ENCODE measurements around the gene COG3. TPM values are rescaled to one million over a fixed set of nuclear protein-coding genes. Genes with fewer than 3 reads are reported as not detected.
"Not testable (repeated sequence)": the region's sequence is repeated elsewhere in the genome, so short reads cannot be mapped to it uniquely, and the experiment has no call there.

The COG3 gene
- total RNA-seq, 2 experiments from 2014 or later, result 22.3 to 28.9 TPM

GRCh38 chr13:45416516-45417128, 48.1 kb upstream of the COG3 start:
- no peak overlapping the region for H3K27ac ChIP-seq (ENCODE audit: low read depth, low read length, poor library complexity, severe bottlenecking)
- no peak for DNase-seq (ENCODE audit: low spot score)
- intact Hi-C loops (cut with micrococcal nuclease; ENCODE audit: unreplicated experiment), result loop anchor here (5.0 kb wide), 1 partner anchor 46 kb away; the partner anchor contains the start of gene COG3
- POLR2A ChIA-PET, result interaction anchor here (0.9 to 1.0 kb wide), 2 partner anchors 10 to 44 kb away, joined by 3 read pairs; no protein-coding TSS in a partner anchor
- no TSS peak for BruUV-seq (replicated peaks)
- H2AFZ ChIP-seq (ENCODE audit: low read length), result no peak overlapping the region
- no peaks in the 10 kb centered on the region for H3K79me2 ChIP-seq (ENCODE audit: insufficient read depth, low read depth, low read length)
- no peaks in the 10 kb centered on the region for H3K36me3 ChIP-seq (ENCODE audit: insufficient read depth, low read length)
- H3K4me1 ChIP-seq (ENCODE audit: insufficient read depth, low read length, poor library complexity, severe bottlenecking), result peaks cover 20% of the 10 kb centered on the region
- H3K4me3 ChIP-seq (ENCODE audit: low read depth, low read length, poor library complexity, severe bottlenecking), result peak overlapping the region; percentile 60
- CTCF ChIA-PET (ENCODE audit: unreplicated experiment), result no interaction called here
- H4K20me1 ChIP-seq (ENCODE audit: insufficient read depth, low read length), result 0 out of 2 replicates have a peak, but pooled peaks cover 6% of the 10 kb centered on the region
- no peaks in the 10 kb centered on the region for H3K9me3 ChIP-seq (ENCODE audit: low read length)
- TF ChIP-seq EZH2phosphoT487 (IDR thresholded peaks at IDR 0.05; ENCODE audit: borderline replicate concordance, low read depth, low read length) (no peak), CTCF (conservative IDR thresholded peaks at IDR 0.05; ENCODE audit: low read length) (no peak)
- peak overlapping the region; percentile 71 for H3K4me2 ChIP-seq (ENCODE audit: low read length)
- no peaks in the 10 kb centered on the region for H3K9me2 ChIP-seq (ENCODE audit: insufficient read depth, low read length)

GRCh38 chr13:45417790-45418534, 46.8 kb upstream of the COG3 start, which contains the start of gene SLC25A30:
Gene SLC25A30, minus strand, starts transcription at chr13:45418373. Its CDS starts 6,948 bp downstream, at chr13:45411425.
- H2AFZ ChIP-seq (ENCODE audit: low read length), result peak within 1 kb of the TSS; percentile 24; the same call in 1 of the 2 replicates
- H3K27ac ChIP-seq (ENCODE audit: low read depth, low read length, poor library complexity, severe bottlenecking), result no peak within 1 kb of the TSS
- DNase-seq (ENCODE audit: low spot score), result peak; percentile 32
- ChIA-PET POLR2A (no interaction called here), CTCF (ENCODE audit: unreplicated experiment) (no interaction called here)
- H3K9me3 ChIP-seq (ENCODE audit: low read length), result no peaks in the 10 kb centered on the region
- 0 out of 2 replicates have a peak, but pooled peaks cover 6% of the 10 kb centered on the region for H4K20me1 ChIP-seq (ENCODE audit: insufficient read depth, low read length)
- H3K4me1 ChIP-seq (ENCODE audit: insufficient read depth, low read length, poor library complexity, severe bottlenecking), result peaks cover 20% of the 10 kb centered on the region
- H3K4me2 ChIP-seq (ENCODE audit: low read length), result peak within 1 kb of the TSS; percentile 71
- BruUV-seq (replicated peaks), result no TSS peak
- no peaks in the 10 kb centered on the region for H3K36me3 ChIP-seq (ENCODE audit: insufficient read depth, low read length)
- H3K9me2 ChIP-seq (ENCODE audit: insufficient read depth, low read length), result no peaks in the 10 kb centered on the region
- TF ChIP-seq EZH2phosphoT487 (IDR thresholded peaks at IDR 0.05; ENCODE audit: borderline replicate concordance, low read depth, low read length) (no peak), CTCF (conservative IDR thresholded peaks at IDR 0.05; ENCODE audit: low read length) (no peak)
- H3K4me3 ChIP-seq (ENCODE audit: low read depth, low read length, poor library complexity, severe bottlenecking), result peak within 1 kb of the TSS; percentile 60
- intact Hi-C loops (cut with micrococcal nuclease; ENCODE audit: unreplicated experiment), result loop anchor here (5.0 kb wide), 1 partner anchor 44 kb away; the partner anchor contains the start of gene COG3
- H3K79me2 ChIP-seq (ENCODE audit: insufficient read depth, low read depth, low read length), result no peaks in the 10 kb centered on the region

GRCh38 chr13:45419389-45419788, 45.4 kb upstream of the COG3 start:
- H3K79me2 ChIP-seq (ENCODE audit: insufficient read depth, low read depth, low read length); DNase-seq (ENCODE audit: low spot score); POLR2A ChIA-PET; CTCF ChIA-PET (ENCODE audit: unreplicated experiment); H3K9me3 ChIP-seq (ENCODE audit: low read length); H3K4me3 ChIP-seq (ENCODE audit: low read depth, low read length, poor library complexity, severe bottlenecking); BruUV-seq (replicated peaks); H3K27ac ChIP-seq (ENCODE audit: low read depth, low read length, poor library complexity, severe bottlenecking); H3K9me2 ChIP-seq (ENCODE audit: insufficient read depth, low read length); H3K4me2 ChIP-seq (ENCODE audit: low read length); H4K20me1 ChIP-seq (ENCODE audit: insufficient read depth, low read length); H3K36me3 ChIP-seq (ENCODE audit: insufficient read depth, low read length); H2AFZ ChIP-seq (ENCODE audit: low read length): not testable (repeated sequence)
- intact Hi-C loops (cut with micrococcal nuclease; ENCODE audit: unreplicated experiment), result loop anchor here (5.0 kb wide), 1 partner anchor 43 kb away; the partner anchor contains the start of gene COG3
- peaks cover 20% of the 10 kb centered on the region for H3K4me1 ChIP-seq (ENCODE audit: insufficient read depth, low read length, poor library complexity, severe bottlenecking)
